CD14-positive monocyte (primary cell): ENCODE measurements around the gene HTD2. TPM values are rescaled to one million over a fixed set of nuclear protein-coding genes. Genes with fewer than 3 reads are reported as not detected.
"Not testable (repeated sequence)": the region's sequence is repeated elsewhere in the genome, so short reads cannot be mapped to it uniquely, and the experiment has no call there.

ENCODE experiments used
- DNase-seq, 3 donors: peaks; one replicate each; pipeline ENCODE4 v3.0.0-alpha.2; 2011 to 2022
- H2AFZ ChIP-seq: 2 replicates; pipeline ENCODE4 v1.6.0; 2012; ENCODE audit warnings: mild to moderate bottlenecking, low read depth, low read length, inconsistent platforms; ENCODE audit not compliant: insufficient read depth, poor library complexity, severe bottlenecking
- H3K27ac ChIP-seq, 2 donors: 1 replicate in 1 of 2; 2 replicates in 1 of 2; pipeline ENCODE4 v1.5.1; 2012 to 2013; ENCODE audit warnings: low read length in 2 of 2, control low read depth in 1 of 2, inconsistent platforms in 1 of 2, low read depth in 1 of 2, mild to moderate bottlenecking in 1 of 2
- H3K27me3 ChIP-seq, 2 donors: one replicate each; pipeline versions ENCODE4 v1.6.0 to v1.6.1; 2011 to 2013; ENCODE audit warnings: low read length in 2 of 2; ENCODE audit not compliant: control insufficient read depth in 2 of 2, insufficient read depth in 2 of 2
- H3K36me3 ChIP-seq, 2 donors: replicated peaks in 1 of 2; 1 replicate in 1 of 2; 2 replicates in 1 of 2; pipeline versions ENCODE4 v1.5.1 to v1.6.1; 2012 to 2013; ENCODE audit warnings: low read length in 2 of 2, control low read depth in 1 of 2, inconsistent platforms in 1 of 2, mild to moderate bottlenecking in 1 of 2; ENCODE audit not compliant: insufficient read depth in 2 of 2, control insufficient read depth in 1 of 2
- H3K4me1 ChIP-seq, 2 donors: 1 replicate in 1 of 2; 2 replicates in 1 of 2; pipeline versions ENCODE4 v1.5.1 to v1.6.1; 2012 to 2013; ENCODE audit warnings: low read length in 2 of 2, control low read depth in 1 of 2, inconsistent platforms in 1 of 2, mild to moderate bottlenecking in 1 of 2, moderate library complexity in 1 of 2; ENCODE audit not compliant: insufficient read depth in 2 of 2, control insufficient read depth in 1 of 2
- H3K4me2 ChIP-seq: replicated peaks from 2 replicates; pipeline ENCODE3; 2012; ENCODE audit warnings: low read length, moderate library complexity, mild to moderate bottlenecking; ENCODE audit not compliant: poor library complexity, severe bottlenecking; ENCODE audit errors: extremely low read depth
- H3K4me3 ChIP-seq, 3 experiments: fragments of 200-600 bp in 1 of 3; sonication (generic) in 1 of 3; replicated peaks in 1 of 3; 1 replicate in 2 of 3; 2 replicates in 1 of 3; pipeline ENCODE4 v1.5.1; 2011 to 2013; ENCODE audit warnings: low read length in 3 of 3, mild to moderate bottlenecking in 3 of 3, control low read depth in 2 of 3, low read depth in 2 of 3, inconsistent platforms in 1 of 3, moderate library complexity in 1 of 3
- H3K79me2 ChIP-seq: 2 replicates; pipeline ENCODE4 v1.6.0; 2012; ENCODE audit warnings: mild to moderate bottlenecking, control low read depth, inconsistent platforms, low read length, moderate library complexity; ENCODE audit not compliant: insufficient read depth
- H3K9ac ChIP-seq: 2 replicates; pipeline ENCODE4 v1.6.0; 2017; ENCODE audit warnings: low read length, mild to moderate bottlenecking; ENCODE audit not compliant: insufficient read depth, poor library complexity, severe bottlenecking
- H3K9me3 ChIP-seq, 2 donors: replicated peaks in 1 of 2; 1 replicate in 1 of 2; 2 replicates in 1 of 2; pipeline versions ENCODE4 v1.5.1 to v1.6.1; 2012 to 2013; ENCODE audit warnings: low read length in 2 of 2, control low read depth in 1 of 2; ENCODE audit not compliant: control insufficient read depth in 1 of 2, insufficient read depth in 1 of 2
- H4K20me1 ChIP-seq: 2 replicates; pipeline ENCODE4 v1.6.0; 2012; ENCODE audit warnings: mild to moderate bottlenecking, low read length, control low read depth, moderate library complexity; ENCODE audit not compliant: insufficient read depth
- H3K27ac Mint-ChIP-seq, 7 donors: one replicate each; pipeline ENCODE4 v1.8.0; 2020; ENCODE audit warnings: mild to moderate bottlenecking in 7 of 7, mixed read lengths in 7 of 7, moderate library complexity in 6 of 7, inconsistent platforms in 2 of 7
- H3K27me3 Mint-ChIP-seq, 3 donors: one replicate each; pipeline ENCODE4 v1.8.0; 2021 to 2022; ENCODE audit warnings: low read depth in 3 of 3, mild to moderate bottlenecking in 3 of 3, mixed read lengths in 3 of 3, moderate library complexity in 3 of 3, inconsistent platforms in 1 of 3
- H3K36me3 Mint-ChIP-seq, 2 donors: one replicate each; pipeline ENCODE4 v1.8.0; 2020; ENCODE audit warnings: mixed read lengths in 2 of 2, inconsistent platforms in 1 of 2, mild to moderate bottlenecking in 1 of 2
- H3K4me1 Mint-ChIP-seq: one replicate; pipeline ENCODE4 v1.8.0; 2020; ENCODE audit warnings: mild to moderate bottlenecking, mixed read lengths
- H3K4me3 Mint-ChIP-seq, 2 donors: one replicate each; pipeline ENCODE4 v1.8.0; 2020; ENCODE audit warnings: mild to moderate bottlenecking in 2 of 2, mixed read lengths in 2 of 2, moderate library complexity in 1 of 2
- H3K9me3 Mint-ChIP-seq, 7 donors: one replicate each; pipeline ENCODE4 v1.8.0; 2020 to 2022; ENCODE audit warnings: mixed read lengths in 7 of 7, mild to moderate bottlenecking in 6 of 7, moderate library complexity in 6 of 7, inconsistent platforms in 2 of 7
- CTCF ChIP-seq: fragments of 200-600 bp; IDR thresholded peaks from one replicate; pipeline ENCODE4 v1.8.0; 2022; ENCODE audit warnings: antibody characterized with exemption, mild to moderate bottlenecking
- WGBS: methylation state at CpG from one replicate; pipeline ENCODE4 v1.1.5; 2013; ENCODE audit warnings: missing lambda C conversion rate; ENCODE audit not compliant: insufficient coverage; 5-methylcytosine and 5-hydroxymethylcytosine counted together
- intact Hi-C, 2 donors: fragments of 100-400 bp; cut with micrococcal nuclease; formaldehyde crosslinking; loops; one replicate each; pipeline versions ENCODE4 v1.15.0 to v1.15.1; 2023
- polyA plus RNA-seq, 3 donors: library from polyadenylated mRNA; depleted of rRNA in 1 of 3; unstranded in 2 of 3; stranded (reverse) in 1 of 3; fragments of 300-500 nt in 2 of 3; fragments of >200 nt in 1 of 3; fragmentation: Illumina TruSeq in 2 of 3; gene quantifications; 1 replicate in 2 of 3; 2 replicates in 1 of 3; pipeline ENCODE4 v1.2.3, GENCODE V29; 2012 to 2021

The HTD2 gene
- polyA plus RNA-seq, 3 donors: 4.5 to 17.3 (median 10.5) TPM

GRCh38 chr3:58261954-58262666, 44.2 kb upstream of the HTD2 start:
- peak overlapping the region in 1 of 7 donors; percentile 3 for H3K27ac Mint-ChIP-seq
- peaks cover 16 to 38% of the 10 kb centered on the region in 2 donors for H3K36me3 ChIP-seq

GRCh38 chr3:58266577-58266976, 39.7 kb upstream of the HTD2 start:
- intact Hi-C loops: no loop called here
- Histone ChIP-seq H3K4me2 (no peak overlapping the region), H3K9ac (no peak overlapping the region), H2AFZ (no peak overlapping the region), H3K36me3 (peaks cover 17 to 38% of the 10 kb centered on the region in 2 donors), H3K4me3 (no peak overlapping the region), H4K20me1 (no peaks in the 10 kb centered on the region), H3K27me3 (no peaks in the 10 kb centered on the region), H3K27ac (no peak overlapping the region), H3K79me2 (no peaks in the 10 kb centered on the region), H3K4me1 (peaks cover 0 to under 1% of the 10 kb centered on the region in 2 donors), H3K9me3 (no peaks in the 10 kb centered on the region)
- TF ChIP-seq CTCF: no peak
- peaks cover 35 to 38% of the 10 kb centered on the region in 2 donors for H3K36me3 Mint-ChIP-seq
- no peaks in the 10 kb centered on the region for H3K9me3 Mint-ChIP-seq
- no peak for DNase-seq
- no peak overlapping the region for H3K4me3 Mint-ChIP-seq
- WGBS: no CpG with 5 or more reads among the region's 1 CpG
- no peak overlapping the region for H3K27ac Mint-ChIP-seq
- H3K27me3 Mint-ChIP-seq: peaks cover 0 to 2% (median 0%) of the 10 kb centered on the region in 3 donors
- peaks cover 4% of the 10 kb centered on the region for H3K4me1 Mint-ChIP-seq

More at GRCh38 chr3:58261954-58262666, 44.2 kb upstream of the HTD2 start:
- H3K79me2 ChIP-seq: no peaks in the 10 kb centered on the region
- no peak overlapping the region for H2AFZ ChIP-seq
- H3K9me3 ChIP-seq: no peaks in the 10 kb centered on the region
- no peaks in the 10 kb centered on the region for H3K27me3 ChIP-seq
- H3K4me2 ChIP-seq: no peak overlapping the region
- DNase-seq: no peak
- intact Hi-C loops: no loop called here
- Mint-ChIP-seq H3K27me3 (no peaks in the 10 kb centered on the region), H3K36me3 (peaks cover 38 to 42% of the 10 kb centered on the region in 2 donors), H3K4me3 (no peak overlapping the region), H3K4me1 (peaks cover 10% of the 10 kb centered on the region), H3K9me3 (no peaks in the 10 kb centered on the region)
- no peak overlapping the region for H3K4me3 ChIP-seq
- H3K9ac ChIP-seq: no peak overlapping the region
- no peaks in the 10 kb centered on the region for H3K4me1 ChIP-seq
- no peak for TF ChIP-seq CTCF
- H3K27ac ChIP-seq: no peak overlapping the region
- no peaks in the 10 kb centered on the region for H4K20me1 ChIP-seq
- WGBS: 100% methylated on average over 1 of the region's 3 CpGs

- H3K4me3 ChIP-seq, H3K27ac ChIP-seq, H4K20me1 ChIP-seq, H3K4me3 Mint-ChIP-seq, intact Hi-C loops, H3K9me3 ChIP-seq, H3K27me3 Mint-ChIP-seq, H3K27me3 ChIP-seq, H3K9ac ChIP-seq, H3K79me2 ChIP-seq, H2AFZ ChIP-seq, DNase-seq, H3K4me2 ChIP-seq, H3K9me3 Mint-ChIP-seq: not testable (repeated sequence)
- Histone ChIP-seq H3K36me3 (peaks cover 17 to 38% of the 10 kb centered on the region in 2 donors), H3K4me1 (peaks cover 8 to 10% of the 10 kb centered on the region in 2 donors)
- peaks cover 34 to 35% of the 10 kb centered on the region in 2 donors for H3K36me3 Mint-ChIP-seq
- WGBS: no CpG with 5 or more reads among the region's 1 CpG
- H3K4me1 Mint-ChIP-seq: peaks cover 13% of the 10 kb centered on the region
- peak overlapping the region in 4 of 7 donors; percentile 9 to 50 (median 34) for H3K27ac Mint-ChIP-seq
These were observed 38.8 kb upstream of the HTD2 start for GRCh38 chr3:58267543-58267942.
